ENCODE measurements around the gene SHISAL1.

SHISAL1 gene

GRCh38 chr22:44312766-44313165 is at the start of gene SHISAL1:
Gene SHISAL1 (minus strand): TSS chr22:44312951. CDS start chr22:44300945, 12,006 bp downstream.
- DNase-seq (ENCODE audit: low spot score): no peak

GRCh38 chr22:44361391-44362126 is 48.8 kb upstream of the SHISAL1 start:
- DNase-seq (ENCODE audit: low spot score): no peak

GRCh38 chr22:44360668-44361381 is 48.1 kb upstream of the SHISAL1 start:
- no peak for DNase-seq (ENCODE audit: low spot score)

GRCh38 chr22:44360306-44360667 is 47.5 kb upstream of the SHISAL1 start:
- DNase-seq (ENCODE audit: low spot score): no peak

- no peak for DNase-seq (ENCODE audit: low spot score)
These were observed 46.9 kb upstream of the SHISAL1 start for GRCh38 chr22:44359496-44360110.

- DNase-seq (ENCODE audit: low spot score): no peak
These were observed 46.1 kb upstream of the SHISAL1 start for GRCh38 chr22:44358709-44359440.

GRCh38 chr22:44357966-44358465 is 45.3 kb upstream of the SHISAL1 start:
- DNase-seq (ENCODE audit: low spot score): peak; percentile 82

GRCh38 chr22:44357296-44357965 is 44.7 kb upstream of the SHISAL1 start:
- DNase-seq (ENCODE audit: low spot score): no peak

- DNase-seq (ENCODE audit: low spot score): no peak
These were observed 42.9 kb upstream of the SHISAL1 start for GRCh38 chr22:44355716-44356070.

- DNase-seq (ENCODE audit: low spot score): no peak
These were observed 41.5 kb upstream of the SHISAL1 start for GRCh38 chr22:44354288-44354687.

GRCh38 chr22:44353041-44353440 is 40.3 kb upstream of the SHISAL1 start:
- no peak for DNase-seq (ENCODE audit: low spot score)

GRCh38 chr22:44352378-44353035 is 39.8 kb upstream of the SHISAL1 start:
- DNase-seq (ENCODE audit: low spot score): no peak

- DNase-seq (ENCODE audit: low spot score): peak; percentile 93
These were observed 39.1 kb upstream of the SHISAL1 start for GRCh38 chr22:44351685-44352377.

GRCh38 chr22:44351037-44351436 is 38.3 kb upstream of the SHISAL1 start:
- no peak for DNase-seq (ENCODE audit: low spot score)

GRCh38 chr22:44349594-44349993 is 36.8 kb upstream of the SHISAL1 start:
- no peak for DNase-seq (ENCODE audit: low spot score)

GRCh38 chr22:44348971-44349560 is 36.3 kb upstream of the SHISAL1 start:
- DNase-seq (ENCODE audit: low spot score): no peak

GRCh38 chr22:44347549-44347948 is 34.8 kb upstream of the SHISAL1 start:
- DNase-seq (ENCODE audit: low spot score): no peak

- DNase-seq (ENCODE audit: low spot score): peak; percentile 46
These were observed 34.3 kb upstream of the SHISAL1 start for GRCh38 chr22:44347080-44347479.

GRCh38 chr22:44345872-44346271 is 33.1 kb upstream of the SHISAL1 start:
- no peak for DNase-seq (ENCODE audit: low spot score)

- no peak for DNase-seq (ENCODE audit: low spot score)
These were observed 31.7 kb upstream of the SHISAL1 start for GRCh38 chr22:44344407-44344806.
